OCI-LY1 (cell line): ENCODE data around the gene PDE9A.

Source experiments
- EZH2 ChIP-seq: fragments of 200-600 bp; sonication (generic), shearing (Covaris generic); IDR thresholded peaks from 2 replicates; pipeline ENCODE4 v1.8.0; 2017; ENCODE audit warnings: borderline replicate concordance, mixed run types, mild to moderate bottlenecking, antibody characterized with exemption, low read length, moderate library complexity, mixed read lengths
- TF ChIP-seq, protein P1 (sequence below): fragments of 200-600 bp; sonication (generic), shearing (Covaris generic); IDR thresholded peaks from 2 replicates; pipeline ENCODE4 v1.5.1; 2017; ENCODE audit warnings: mild to moderate bottlenecking, antibody characterized with exemption, low read length, moderate library complexity, mixed read lengths

DNA sequence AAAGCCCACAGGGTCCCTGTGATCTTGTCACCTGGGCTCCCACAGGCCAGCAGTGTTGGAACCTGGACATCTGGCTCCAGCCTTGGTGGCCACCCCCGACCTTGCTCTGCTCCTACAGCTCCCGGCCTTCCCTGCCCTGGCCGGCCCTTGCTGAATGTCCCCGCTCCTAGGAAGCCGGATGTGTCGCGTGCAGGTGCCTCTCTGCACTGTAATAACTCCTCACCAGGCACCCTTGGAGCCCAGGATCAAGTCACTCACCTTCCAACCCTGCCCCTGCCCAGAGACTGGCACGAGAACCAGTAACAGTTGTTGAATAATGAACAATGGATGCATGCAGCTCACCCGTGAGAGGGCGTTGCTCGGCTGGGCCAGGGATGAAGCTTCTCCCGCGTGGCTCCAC is 12.1 kb downstream of the PDE9A start:
- no peak for TF ChIP-seq EZH2
- TF ChIP-seq, protein P1, sequence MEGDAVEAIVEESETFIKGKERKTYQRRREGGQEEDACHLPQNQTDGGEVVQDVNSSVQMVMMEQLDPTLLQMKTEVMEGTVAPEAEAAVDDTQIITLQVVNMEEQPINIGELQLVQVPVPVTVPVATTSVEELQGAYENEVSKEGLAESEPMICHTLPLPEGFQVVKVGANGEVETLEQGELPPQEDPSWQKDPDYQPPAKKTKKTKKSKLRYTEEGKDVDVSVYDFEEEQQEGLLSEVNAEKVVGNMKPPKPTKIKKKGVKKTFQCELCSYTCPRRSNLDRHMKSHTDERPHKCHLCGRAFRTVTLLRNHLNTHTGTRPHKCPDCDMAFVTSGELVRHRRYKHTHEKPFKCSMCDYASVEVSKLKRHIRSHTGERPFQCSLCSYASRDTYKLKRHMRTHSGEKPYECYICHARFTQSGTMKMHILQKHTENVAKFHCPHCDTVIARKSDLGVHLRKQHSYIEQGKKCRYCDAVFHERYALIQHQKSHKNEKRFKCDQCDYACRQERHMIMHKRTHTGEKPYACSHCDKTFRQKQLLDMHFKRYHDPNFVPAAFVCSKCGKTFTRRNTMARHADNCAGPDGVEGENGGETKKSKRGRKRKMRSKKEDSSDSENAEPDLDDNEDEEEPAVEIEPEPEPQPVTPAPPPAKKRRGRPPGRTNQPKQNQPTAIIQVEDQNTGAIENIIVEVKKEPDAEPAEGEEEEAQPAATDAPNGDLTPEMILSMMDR, result no peak
